ENCODE measurements around the gene CASTOR1. TPM values are rescaled to one million over a fixed set of nuclear protein-coding genes. Genes with fewer than 3 reads are reported as not detected.

The CASTOR1 gene
- total RNA-seq, 1 donor from 2014 or later, result 55.9 TPM

DNA sequence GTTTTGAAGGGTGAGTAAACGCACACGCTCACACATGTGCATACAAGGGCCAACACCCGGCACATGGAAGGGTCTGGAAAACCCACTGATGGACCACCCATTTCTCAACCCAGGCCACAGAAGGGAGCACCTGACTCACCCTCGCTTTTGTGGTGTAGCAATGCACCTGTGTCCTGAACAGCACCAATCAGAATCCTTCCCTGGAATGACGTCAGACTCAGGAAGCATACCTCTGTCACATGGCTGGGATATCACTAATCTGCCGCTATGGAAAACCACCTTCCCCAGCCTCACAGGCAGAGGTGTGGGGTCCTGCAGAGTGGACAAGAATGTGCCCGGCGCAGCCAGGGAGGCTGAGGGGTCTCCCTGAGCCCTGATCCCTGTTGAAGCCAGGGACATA lies 13.7 kb downstream of the CASTOR1 start:
- TF ChIP-seq, protein P1, sequence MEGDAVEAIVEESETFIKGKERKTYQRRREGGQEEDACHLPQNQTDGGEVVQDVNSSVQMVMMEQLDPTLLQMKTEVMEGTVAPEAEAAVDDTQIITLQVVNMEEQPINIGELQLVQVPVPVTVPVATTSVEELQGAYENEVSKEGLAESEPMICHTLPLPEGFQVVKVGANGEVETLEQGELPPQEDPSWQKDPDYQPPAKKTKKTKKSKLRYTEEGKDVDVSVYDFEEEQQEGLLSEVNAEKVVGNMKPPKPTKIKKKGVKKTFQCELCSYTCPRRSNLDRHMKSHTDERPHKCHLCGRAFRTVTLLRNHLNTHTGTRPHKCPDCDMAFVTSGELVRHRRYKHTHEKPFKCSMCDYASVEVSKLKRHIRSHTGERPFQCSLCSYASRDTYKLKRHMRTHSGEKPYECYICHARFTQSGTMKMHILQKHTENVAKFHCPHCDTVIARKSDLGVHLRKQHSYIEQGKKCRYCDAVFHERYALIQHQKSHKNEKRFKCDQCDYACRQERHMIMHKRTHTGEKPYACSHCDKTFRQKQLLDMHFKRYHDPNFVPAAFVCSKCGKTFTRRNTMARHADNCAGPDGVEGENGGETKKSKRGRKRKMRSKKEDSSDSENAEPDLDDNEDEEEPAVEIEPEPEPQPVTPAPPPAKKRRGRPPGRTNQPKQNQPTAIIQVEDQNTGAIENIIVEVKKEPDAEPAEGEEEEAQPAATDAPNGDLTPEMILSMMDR (IDR thresholded peaks at IDR 0.05), result no peak
- Histone ChIP-seq H3K36me3 (no peaks in the 10 kb centered on the region), H3K9me3 (no peaks in the 10 kb centered on the region), H3K4me1 (peaks cover 7 to 13% of the 10 kb centered on the region in 2 donors), H3K4me3 (no peak overlapping the region), H3K27ac (no peak overlapping the region), H3K27me3 (no peaks in the 10 kb centered on the region)
- intact Hi-C loops (cut with DNase I), result no loop called here
- DNase-seq (ENCODE audit: low spot score in 2 of 2), result no peak

DNA sequence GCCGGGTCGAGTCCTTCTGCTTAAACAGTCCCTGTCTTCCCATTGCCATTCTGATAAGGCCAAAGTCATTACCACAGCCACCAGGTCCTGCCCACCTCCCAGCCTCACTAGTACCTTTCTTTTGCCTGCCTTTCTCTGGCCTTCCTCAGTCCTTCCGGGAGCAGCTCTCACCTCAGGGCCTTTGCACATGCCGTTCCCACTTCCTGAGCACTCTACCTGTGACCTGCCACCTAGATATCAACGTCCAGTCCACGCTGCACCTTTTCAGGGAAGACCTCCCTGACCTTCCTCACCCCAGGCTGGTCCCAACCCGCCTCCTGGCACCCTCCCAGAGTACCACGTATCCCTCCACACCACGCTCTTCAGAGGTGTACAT lies 14.9 kb downstream of the CASTOR1 start:
- H3K36me3 ChIP-seq, result no peaks in the 10 kb centered on the region
- no peaks in the 10 kb centered on the region for H3K27me3 ChIP-seq
- H3K9me3 ChIP-seq, result no peaks in the 10 kb centered on the region
- no peak overlapping the region for H3K27ac ChIP-seq
- TF ChIP-seq, protein P1 (IDR thresholded peaks at IDR 0.05), result no peak
- no peak overlapping the region for H3K4me3 ChIP-seq
- intact Hi-C loops (cut with DNase I), result no loop called here
- H3K4me1 ChIP-seq, result peaks cover 7 to 13% of the 10 kb centered on the region in 2 donors
- no peak for DNase-seq (ENCODE audit: low spot score in 2 of 2)

DNA sequence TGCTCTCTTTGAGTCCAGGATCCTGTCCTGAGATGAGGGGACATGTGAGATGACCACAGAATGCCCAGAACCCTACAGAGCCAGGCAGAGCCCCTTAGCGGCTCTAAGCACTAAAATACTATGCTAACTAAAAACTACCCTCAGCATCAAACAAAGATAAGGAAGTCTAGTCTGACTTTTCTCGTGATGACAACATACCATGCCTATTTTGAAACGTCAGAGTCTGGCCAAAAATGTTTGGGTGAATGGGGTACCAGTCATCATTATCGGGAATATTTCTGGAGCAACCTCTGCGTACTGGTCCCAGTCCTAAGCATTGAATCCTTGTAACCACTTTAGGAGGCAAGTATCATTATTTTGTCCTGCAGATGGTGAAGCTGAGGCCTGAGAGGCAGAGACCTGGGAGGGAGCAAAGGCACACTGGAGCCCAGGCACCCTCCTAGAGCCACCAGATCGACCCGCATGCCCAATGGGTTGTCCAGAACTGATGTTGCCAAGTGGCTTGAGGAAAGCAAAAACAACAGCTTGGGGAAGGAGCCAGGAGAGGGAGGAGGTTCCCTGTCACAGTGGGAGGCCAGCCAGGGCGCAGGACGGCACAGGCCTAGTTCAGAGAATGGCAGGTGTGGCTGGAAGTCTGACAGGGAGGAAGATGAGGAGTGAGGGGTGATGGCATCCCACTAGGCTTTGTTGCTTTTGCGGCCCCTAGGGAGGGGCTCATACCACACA lies 15.4 kb downstream of the CASTOR1 start:
- DNase-seq (ENCODE audit: low spot score in 2 of 2), result no peak
- H3K4me3 ChIP-seq, result no peak overlapping the region
- TF ChIP-seq, protein P1 (IDR thresholded peaks at IDR 0.05), result no peak
- no peak overlapping the region for H3K27ac ChIP-seq
- no peaks in the 10 kb centered on the region for H3K9me3 ChIP-seq
- H3K4me1 ChIP-seq, result peaks cover 7 to 13% of the 10 kb centered on the region in 2 donors
- intact Hi-C loops (cut with DNase I), result no loop called here
- no peaks in the 10 kb centered on the region for H3K36me3 ChIP-seq
- no peaks in the 10 kb centered on the region for H3K27me3 ChIP-seq

DNA sequence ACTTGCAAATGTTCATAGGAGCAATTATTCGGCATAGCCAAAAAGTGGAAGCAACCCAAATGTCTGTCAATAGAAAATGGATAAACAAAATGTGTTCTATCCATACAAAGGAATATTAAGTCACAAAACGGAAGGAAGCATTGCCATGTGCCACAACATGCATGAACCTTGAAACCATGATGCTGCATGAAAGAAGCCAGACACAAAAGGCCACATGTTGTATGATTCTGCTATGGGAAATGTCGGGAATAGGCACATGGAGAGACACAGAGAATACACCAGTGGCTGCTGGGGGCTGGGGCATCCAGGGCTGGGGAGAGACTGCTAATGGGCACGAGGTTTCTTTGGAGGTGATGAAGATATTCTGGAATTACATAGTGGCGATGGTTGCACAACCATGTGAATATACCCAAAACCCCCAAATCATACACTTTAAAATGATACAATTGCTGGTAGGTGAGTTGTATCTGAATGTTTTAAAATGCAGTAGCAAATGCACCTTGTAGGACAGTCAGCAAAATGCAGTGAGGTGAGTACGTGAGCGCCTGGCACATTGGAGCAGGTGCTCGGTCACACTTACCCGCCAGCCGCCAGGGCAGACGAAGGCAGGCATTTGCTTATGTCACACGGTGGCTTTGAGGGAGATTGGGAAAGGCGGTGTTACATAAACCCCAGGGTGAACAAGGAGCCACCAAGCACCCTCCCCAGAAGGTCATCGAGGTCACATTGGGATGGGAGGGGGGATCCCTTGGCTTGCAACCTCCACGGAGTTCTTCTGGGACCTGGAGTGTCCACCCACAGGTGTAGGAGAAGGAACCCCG lies 16.3 kb downstream of the CASTOR1 start:
- no peak for DNase-seq (ENCODE audit: low spot score in 2 of 2)
- peaks cover 7 to 10% of the 10 kb centered on the region in 2 donors for H3K4me1 ChIP-seq
- H3K27ac ChIP-seq, result no peak overlapping the region
- no peaks in the 10 kb centered on the region for H3K9me3 ChIP-seq
- no peaks in the 10 kb centered on the region for H3K36me3 ChIP-seq
- H3K4me3 ChIP-seq, result no peak overlapping the region
- intact Hi-C loops (cut with DNase I), result no loop called here
- TF ChIP-seq, protein P1 (IDR thresholded peaks at IDR 0.05), result no peak
- H3K27me3 ChIP-seq, result no peaks in the 10 kb centered on the region

GRCh38 chr22:30270832-30271231 lies 18.5 kb downstream of the CASTOR1 start:
- no peaks in the 10 kb centered on the region for H3K4me1 ChIP-seq
- peak overlapping the region in 1 of 2 donors; percentile 13 for H3K27ac ChIP-seq
- H3K4me3 ChIP-seq, result no peak overlapping the region
- no peaks in the 10 kb centered on the region for H3K36me3 ChIP-seq
- TF ChIP-seq, protein P1 (IDR thresholded peaks at IDR 0.05), result no peak
- H3K27me3 ChIP-seq, result no peaks in the 10 kb centered on the region
- H3K9me3 ChIP-seq, result no peaks in the 10 kb centered on the region
- peak; percentile 75 to 85 for DNase-seq (ENCODE audit: low spot score in 2 of 2)
- intact Hi-C loops (cut with DNase I), result no loop called here
